T-helper 1 cell treated with Interleukin-12 subunit alpha and Interleukin-12 subunit beta and Interleukin-4 antibody, amounts not matched to agents 30 μg/mL and 1 μg/mL, for 36 hours (primary cell): ENCODE data around the gene PLEKHB2.
"Not testable (repeated sequence)": the region's sequence is repeated elsewhere in the genome, so short reads cannot be mapped to it uniquely, and the experiment has no call there.

Source experiments
- H3K27ac Mint-ChIP-seq: one replicate; pipeline ENCODE4 v1.8.0; 2021; ENCODE audit warnings: mild to moderate bottlenecking, mixed read lengths
- H3K27me3 Mint-ChIP-seq: one replicate; pipeline ENCODE4 v1.8.0; 2021; ENCODE audit warnings: low read depth, mixed read lengths
- H3K36me3 Mint-ChIP-seq: one replicate; pipeline ENCODE4 v1.8.0; 2021; ENCODE audit warnings: low read depth, mixed read lengths
- H3K4me1 Mint-ChIP-seq: one replicate; pipeline ENCODE4 v1.8.0; 2021; ENCODE audit warnings: low read depth, mixed read lengths
- H3K4me3 Mint-ChIP-seq: one replicate; pipeline ENCODE4 v1.8.0; 2021; ENCODE audit warnings: mild to moderate bottlenecking, moderate library complexity, mixed read lengths
- H3K9me3 Mint-ChIP-seq: one replicate; pipeline ENCODE4 v1.8.0; 2021; ENCODE audit warnings: mixed read lengths

Gene PLEKHB2

DNA sequence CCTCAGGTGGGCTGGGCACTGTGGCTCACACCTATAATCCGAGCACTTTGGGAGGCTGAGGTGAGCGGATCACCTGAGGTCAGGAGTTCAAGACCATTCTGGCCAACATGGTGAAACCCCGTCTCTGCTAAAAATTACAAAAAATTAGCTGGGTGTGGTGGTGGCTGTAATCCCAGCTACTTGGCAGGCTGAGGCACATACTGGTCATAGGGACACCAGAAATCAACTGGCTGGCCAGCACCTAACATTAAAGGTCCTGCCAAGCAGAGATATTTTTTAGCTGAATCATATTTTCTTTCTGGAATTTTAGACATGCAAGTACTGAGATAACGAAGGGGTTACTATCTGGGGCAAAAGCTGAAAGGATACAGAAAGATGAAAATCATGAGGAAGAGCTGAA is 76.3 kb downstream of the PLEKHB2 start:
- not testable (repeated sequence) for H3K4me3 Mint-ChIP-seq, H3K9me3 Mint-ChIP-seq, H3K4me1 Mint-ChIP-seq, H3K36me3 Mint-ChIP-seq, H3K27ac Mint-ChIP-seq
- H3K27me3 Mint-ChIP-seq = peaks cover 12% of the 10 kb centered on the region

DNA sequence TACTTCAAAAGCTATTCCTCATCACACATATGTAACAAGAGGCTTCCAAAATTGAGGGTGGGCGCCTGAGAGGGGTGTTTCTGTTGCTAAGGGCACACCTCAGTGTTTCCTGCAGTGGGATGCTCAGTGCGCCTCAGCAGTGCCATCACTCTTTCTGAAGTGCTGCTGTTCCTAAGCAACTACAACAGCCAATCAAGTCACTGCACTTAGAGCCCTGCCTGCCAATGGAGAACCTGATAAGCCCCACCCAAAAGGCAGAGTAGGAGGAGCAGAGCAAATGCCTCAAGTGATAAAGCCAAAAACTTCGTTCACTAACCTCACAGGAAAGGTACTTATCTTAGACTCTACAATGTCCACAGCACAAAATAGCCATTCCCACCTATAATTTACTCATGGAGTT is 88.3 kb downstream of the PLEKHB2 start:
- not testable (repeated sequence) for H3K36me3 Mint-ChIP-seq, H3K27ac Mint-ChIP-seq, H3K4me3 Mint-ChIP-seq, H3K4me1 Mint-ChIP-seq, H3K9me3 Mint-ChIP-seq
- H3K27me3 Mint-ChIP-seq = peaks cover 11% of the 10 kb centered on the region

DNA sequence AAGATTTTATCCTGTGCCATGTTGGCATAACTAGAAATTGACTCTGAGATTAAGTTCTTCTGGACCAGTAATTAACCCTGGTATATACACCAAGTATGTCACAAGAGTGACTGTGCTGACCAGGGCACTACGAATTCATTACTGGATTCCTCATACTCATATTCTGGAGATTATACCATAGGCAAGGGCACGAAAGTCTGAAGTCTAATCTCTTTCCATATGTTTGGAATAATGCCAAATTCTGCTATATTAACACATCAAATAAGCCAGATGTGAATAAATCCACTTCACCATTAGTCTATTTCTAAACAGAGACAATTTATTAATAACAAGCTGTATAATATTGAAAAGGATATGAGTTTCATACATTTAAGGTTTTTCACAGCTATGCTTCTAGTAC is 91.0 kb downstream of the PLEKHB2 start:
- not testable (repeated sequence) for H3K27ac Mint-ChIP-seq, H3K9me3 Mint-ChIP-seq, H3K4me1 Mint-ChIP-seq, H3K36me3 Mint-ChIP-seq, H3K4me3 Mint-ChIP-seq
- H3K27me3 Mint-ChIP-seq = peaks cover 11% of the 10 kb centered on the region
